WERI-Rb-1 (cell line): ENCODE measurements around the gene MMP7.

Source experiments
- DNase-seq: peaks from one replicate; pipeline ENCODE4 v3.0.0-alpha.2; 2020
- H3K27ac ChIP-seq: fragments of 250-450 bp; sonication (Bioruptor Pico); 2 replicates; pipeline ENCODE4 v1.5.1; 2020; ENCODE audit warnings: mild to moderate bottlenecking, moderate library complexity
- H3K27me3 ChIP-seq: fragments of 250-450 bp; sonication (Bioruptor Pico); 2 replicates; pipeline ENCODE4 v1.5.1; 2021; ENCODE audit warnings: mild to moderate bottlenecking, low read depth, moderate library complexity; ENCODE audit not compliant: insufficient read depth, severe bottlenecking
- H3K36me3 ChIP-seq: fragments of 250-450 bp; sonication (Bioruptor Pico); 2 replicates; pipeline ENCODE4 v1.5.1; 2020; ENCODE audit warnings: mild to moderate bottlenecking, moderate library complexity
- H3K4me3 ChIP-seq: 2 replicates; pipeline ENCODE4 v1.5.1; 2011; ENCODE audit warnings: low read depth, mild to moderate bottlenecking, control low read depth, low read length
- H3K9me3 ChIP-seq: fragments of 250-450 bp; sonication (Bioruptor Pico); 2 replicates; pipeline ENCODE4 v1.5.1; 2021; ENCODE audit warnings: mild to moderate bottlenecking, moderate library complexity; ENCODE audit not compliant: severe bottlenecking
- TF ChIP-seq, protein P1 (sequence below): IDR thresholded peaks from 2 replicates; pipeline ENCODE4 v1.5.1; 2011; ENCODE audit warnings: low read depth, mild to moderate bottlenecking, control low read depth, inconsistent platforms, low read length

MMP7 gene

DNA sequence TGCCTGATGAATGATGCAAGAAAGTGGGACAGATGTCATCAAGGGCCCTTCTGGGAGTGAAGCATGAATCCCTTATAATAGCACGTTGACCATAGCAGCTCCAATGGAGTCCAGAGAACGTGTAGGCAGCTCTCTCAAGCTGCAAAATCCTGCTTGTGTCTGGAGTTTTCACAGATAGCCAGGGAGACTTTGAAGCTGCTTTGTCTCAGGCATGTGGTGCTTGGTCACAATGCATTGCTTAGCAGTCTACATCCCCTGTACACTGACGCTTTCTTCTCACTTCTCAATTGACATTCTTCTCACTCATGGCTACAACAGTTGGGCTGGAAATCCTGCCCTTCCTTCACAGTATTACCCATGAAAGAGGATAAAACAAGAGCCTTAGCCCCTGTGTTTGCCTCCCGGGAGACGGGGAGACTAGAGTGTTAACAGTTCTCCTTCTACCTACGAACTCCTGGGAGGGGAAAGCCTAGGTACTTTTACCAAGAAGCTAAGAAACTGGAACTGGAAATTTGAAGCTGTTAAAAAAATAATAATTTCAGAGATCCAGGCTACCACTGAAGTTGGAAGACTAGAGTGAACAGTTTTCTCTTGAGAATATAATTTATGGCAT is 20.7 kb upstream of the MMP7 start:
- TF ChIP-seq, protein P1, sequence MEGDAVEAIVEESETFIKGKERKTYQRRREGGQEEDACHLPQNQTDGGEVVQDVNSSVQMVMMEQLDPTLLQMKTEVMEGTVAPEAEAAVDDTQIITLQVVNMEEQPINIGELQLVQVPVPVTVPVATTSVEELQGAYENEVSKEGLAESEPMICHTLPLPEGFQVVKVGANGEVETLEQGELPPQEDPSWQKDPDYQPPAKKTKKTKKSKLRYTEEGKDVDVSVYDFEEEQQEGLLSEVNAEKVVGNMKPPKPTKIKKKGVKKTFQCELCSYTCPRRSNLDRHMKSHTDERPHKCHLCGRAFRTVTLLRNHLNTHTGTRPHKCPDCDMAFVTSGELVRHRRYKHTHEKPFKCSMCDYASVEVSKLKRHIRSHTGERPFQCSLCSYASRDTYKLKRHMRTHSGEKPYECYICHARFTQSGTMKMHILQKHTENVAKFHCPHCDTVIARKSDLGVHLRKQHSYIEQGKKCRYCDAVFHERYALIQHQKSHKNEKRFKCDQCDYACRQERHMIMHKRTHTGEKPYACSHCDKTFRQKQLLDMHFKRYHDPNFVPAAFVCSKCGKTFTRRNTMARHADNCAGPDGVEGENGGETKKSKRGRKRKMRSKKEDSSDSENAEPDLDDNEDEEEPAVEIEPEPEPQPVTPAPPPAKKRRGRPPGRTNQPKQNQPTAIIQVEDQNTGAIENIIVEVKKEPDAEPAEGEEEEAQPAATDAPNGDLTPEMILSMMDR = no peak
- no peaks in the 10 kb centered on the region for H3K9me3 ChIP-seq
- no peaks in the 10 kb centered on the region for H3K36me3 ChIP-seq
- H3K4me3 ChIP-seq = no peak overlapping the region
- no peaks in the 10 kb centered on the region for H3K27me3 ChIP-seq
- H3K27ac ChIP-seq = no peak overlapping the region
- DNase-seq = no peak

DNA sequence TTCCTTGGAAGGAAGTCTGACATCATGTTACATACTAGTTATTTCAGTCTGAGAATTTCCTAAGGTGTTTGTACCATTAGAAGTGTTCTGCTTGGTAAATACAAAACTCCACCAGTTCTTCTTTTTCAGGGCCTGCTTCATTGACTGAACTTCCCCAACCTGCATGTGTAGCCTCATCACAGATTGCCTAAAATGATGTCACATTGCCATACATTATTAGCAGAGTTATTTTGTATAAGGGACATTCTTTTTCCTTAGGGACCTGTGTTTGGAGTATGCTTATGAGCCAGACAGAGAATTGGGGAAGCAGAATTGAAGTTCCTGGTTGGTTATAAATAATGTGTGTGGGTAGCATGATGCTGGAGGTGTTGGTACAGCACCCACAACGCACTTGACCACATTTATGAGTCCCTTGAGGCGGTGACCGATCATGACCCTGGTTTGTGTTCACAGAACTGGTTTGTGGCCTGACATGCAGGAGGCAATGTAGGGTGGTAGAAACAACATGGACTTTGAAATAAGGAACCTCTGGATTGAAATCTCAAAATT is 16.4 kb upstream of the MMP7 start:
- Histone ChIP-seq H3K27ac (no peak overlapping the region), H3K36me3 (no peaks in the 10 kb centered on the region), H3K4me3 (no peak overlapping the region), H3K27me3 (no peaks in the 10 kb centered on the region), H3K9me3 (no peaks in the 10 kb centered on the region)
- no peak for DNase-seq
- TF ChIP-seq, protein P1 = no peak

DNA sequence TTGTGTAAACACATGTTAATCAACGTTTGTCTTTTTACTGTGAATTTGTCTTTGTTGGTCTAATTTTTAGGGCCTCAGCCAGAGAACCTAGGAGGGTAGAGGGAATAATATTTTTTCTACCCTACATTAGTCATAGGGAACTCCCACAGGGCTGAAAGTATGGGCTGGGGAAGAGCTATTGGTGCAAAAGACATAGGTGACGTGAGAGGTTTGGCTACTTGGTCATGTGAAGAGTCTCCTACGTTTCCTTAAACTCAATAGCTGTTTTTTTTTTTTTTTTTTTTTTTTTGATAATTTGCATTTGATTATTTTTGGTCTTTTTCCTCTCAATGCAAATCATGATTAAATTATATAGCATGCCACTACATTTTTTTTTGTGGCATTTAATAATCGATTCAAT is 15.9 kb upstream of the MMP7 start:
- TF ChIP-seq, protein P1 = no peak
- H3K27me3 ChIP-seq = no peaks in the 10 kb centered on the region
- H3K36me3 ChIP-seq = no peaks in the 10 kb centered on the region
- H3K27ac ChIP-seq = no peak overlapping the region
- no peak overlapping the region for H3K4me3 ChIP-seq
- DNase-seq = no peak
- H3K9me3 ChIP-seq = no peaks in the 10 kb centered on the region

DNA sequence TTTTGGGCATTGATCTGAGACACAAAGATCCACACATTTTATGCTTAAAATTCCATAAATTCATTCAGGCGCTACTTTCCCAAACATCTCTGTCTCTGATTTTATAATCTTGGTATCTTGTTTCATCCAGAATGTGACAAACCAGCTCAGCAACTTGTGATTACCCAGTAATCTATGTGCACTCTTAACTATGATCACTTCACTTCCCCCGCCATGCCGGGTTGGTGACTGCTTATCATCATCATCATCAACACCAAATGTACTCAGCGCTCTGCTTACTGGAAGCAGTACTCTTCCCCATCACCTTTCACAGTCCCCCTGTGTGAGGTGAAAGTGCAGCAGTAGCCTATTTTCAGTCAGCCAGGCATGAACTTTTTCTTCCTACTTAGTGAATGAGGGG is 15.2 kb upstream of the MMP7 start:
- TF ChIP-seq, protein P1 = no peak
- no peak for DNase-seq
- Histone ChIP-seq H3K4me3 (no peak overlapping the region), H3K27ac (no peak overlapping the region), H3K36me3 (no peaks in the 10 kb centered on the region), H3K27me3 (no peaks in the 10 kb centered on the region), H3K9me3 (no peaks in the 10 kb centered on the region)

DNA sequence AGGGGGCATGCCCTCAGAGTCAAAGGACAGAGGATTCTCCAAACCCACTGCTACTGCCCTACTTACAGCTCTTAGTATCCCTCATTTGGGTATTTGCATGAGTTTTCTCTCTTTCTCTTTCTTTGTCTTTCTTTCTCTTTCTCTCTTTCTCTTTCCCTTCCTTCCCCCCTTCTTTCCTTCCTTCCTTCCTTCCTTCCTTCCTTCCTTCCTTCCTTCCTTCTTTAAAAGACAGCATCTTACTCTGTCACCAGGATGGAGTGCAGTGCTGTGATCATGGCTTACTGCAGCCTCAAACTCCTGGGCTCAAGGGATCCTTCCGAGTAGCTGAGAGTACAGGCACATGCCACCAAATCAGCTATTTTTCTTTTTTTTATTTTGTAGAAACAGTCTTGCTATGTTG is 14.0 kb upstream of the MMP7 start:
- TF ChIP-seq, protein P1 = no peak
- Histone ChIP-seq H3K27me3 (no peaks in the 10 kb centered on the region), H3K27ac (no peak overlapping the region), H3K36me3 (no peaks in the 10 kb centered on the region), H3K9me3 (no peaks in the 10 kb centered on the region), H3K4me3 (no peak overlapping the region)
- DNase-seq = no peak

DNA sequence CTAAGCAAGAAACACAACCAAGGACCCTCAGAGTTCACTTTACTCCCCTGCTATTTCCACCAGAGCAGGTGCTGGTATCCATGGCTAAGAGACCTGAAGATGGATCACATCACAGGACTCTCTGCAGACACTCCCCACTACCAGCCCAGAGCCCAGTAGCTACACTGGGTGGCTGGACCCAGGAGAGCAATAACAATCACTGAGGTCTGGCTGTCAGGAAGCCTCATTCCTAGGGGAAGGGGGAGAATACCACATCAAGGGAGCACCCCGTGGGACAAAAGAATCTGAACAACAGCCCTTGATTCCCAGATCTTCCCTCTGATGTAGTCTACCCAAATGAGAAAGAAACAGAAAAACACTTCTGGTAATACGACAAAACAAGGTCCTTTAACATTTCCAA is 9.0 kb upstream of the MMP7 start:
- Histone ChIP-seq H3K36me3 (no peaks in the 10 kb centered on the region), H3K9me3 (no peaks in the 10 kb centered on the region), H3K27me3 (no peaks in the 10 kb centered on the region), H3K27ac (no peak overlapping the region), H3K4me3 (no peak overlapping the region)
- no peak for DNase-seq
- TF ChIP-seq, protein P1 = no peak
